ENCODE data around the gene IGFLR1.

The IGFLR1 gene

GRCh38 chr19:35710784-35711723 lies 31.2 kb downstream of the IGFLR1 start:
- H3K4me2 ChIP-seq = peak overlapping the region in 7 of 11 experiments; percentile 15 to 91 (median 63); a peak in 13 of 22 replicates
- peaks cover 26 to 59% (median 51%) of the 10 kb centered on the region in 10 experiments for H3K4me1 ChIP-seq

GRCh38 chr19:35708391-35708790 lies 33.9 kb downstream of the IGFLR1 start:
- no peaks in the 10 kb centered on the region for H3K9me3 ChIP-seq (replicated peaks in 1 of 11)
- no peak for TF ChIP-seq Cebpa-rat (IDR thresholded peaks at IDR 0.05)
- H3K4me1 ChIP-seq = peaks cover 13 to 32% (median 27%) of the 10 kb centered on the region in 10 experiments
- H3K4me3 ChIP-seq = no peak overlapping the region
- H3K36me3 ChIP-seq = no peaks in the 10 kb centered on the region
- H4K20me1 ChIP-seq = peaks cover 0 to 4% (median 0%) of the 10 kb centered on the region in 11 experiments; a peak in 2 of 22 replicates
- H3K9ac ChIP-seq = no peak overlapping the region
- H3K4me2 ChIP-seq = no peak overlapping the region
- peaks cover 0 to 1% (median 0%) of the 10 kb centered on the region in 11 experiments; a peak in 1 of 22 replicates for H3K27me3 ChIP-seq
- no peak overlapping the region for H3K27ac ChIP-seq

More at GRCh38 chr19:35710784-35711723, 31.2 kb downstream of the IGFLR1 start:
- no peak overlapping the region for H3K27ac ChIP-seq
- no peaks in the 10 kb centered on the region for H3K36me3 ChIP-seq
- no peak for TF ChIP-seq Cebpa-rat (IDR thresholded peaks at IDR 0.05)
- no peak overlapping the region for H3K4me3 ChIP-seq
- H3K27me3 ChIP-seq = no peaks in the 10 kb centered on the region
- H3K9ac ChIP-seq = peak overlapping the region in 1 of 11 experiments; percentile 7; a peak in 2 of 22 replicates
- no peaks in the 10 kb centered on the region for H3K9me3 ChIP-seq (replicated peaks in 1 of 11)
- peaks cover 0 to 23% (median 0%) of the 10 kb centered on the region in 11 experiments; a peak in 4 of 22 replicates for H4K20me1 ChIP-seq

GRCh38 chr19:35704218-35704617 lies 38.0 kb downstream of the IGFLR1 start, which contains the start of gene ZBTB32:
Gene ZBTB32, plus strand, starts transcription at chr19:35704558. Its CDS starts 10,069 bp downstream, at chr19:35714627.
- Histone ChIP-seq H3K4me1 (peaks cover 0 to 16% (median 7%) of the 10 kb centered on the region in 10 experiments; a peak in 7 of 20 replicates), H3K9ac (no peak within 1 kb of the TSS), H3K4me2 (peak within 1 kb of the TSS in 3 of 11 experiments; percentile 84 to 89 (median 85); a peak in 2 of 22 replicates), H3K27me3 (peaks cover 0 to 15% (median 9%) of the 10 kb centered on the region in 11 experiments; a peak in 13 of 22 replicates), H4K20me1 (peaks cover 0 to 3% (median 0%) of the 10 kb centered on the region in 11 experiments; a peak in 1 of 22 replicates), H3K4me3 (no peak within 1 kb of the TSS), H3K9me3 (replicated peaks in 1 of 11) (no peaks in the 10 kb centered on the region), H3K36me3 (no peaks in the 10 kb centered on the region), H3K27ac (no peak within 1 kb of the TSS)
- TF ChIP-seq Cebpa-rat (IDR thresholded peaks at IDR 0.05) = no peak

GRCh38 chr19:35703343-35703742 lies 38.9 kb downstream of the IGFLR1 start:
- H3K9ac ChIP-seq = peak overlapping the region in 2 of 11 experiments; percentile 45 to 55; a peak in 1 of 22 replicates
- H3K36me3 ChIP-seq = no peaks in the 10 kb centered on the region
- no peaks in the 10 kb centered on the region for H3K9me3 ChIP-seq (replicated peaks in 1 of 11)
- no peak for TF ChIP-seq Cebpa-rat (IDR thresholded peaks at IDR 0.05)
- peak overlapping the region; percentile 71 to 89 (median 84); a peak in 15 of 22 replicates for H3K4me2 ChIP-seq
- H3K27ac ChIP-seq = no peak overlapping the region
- peaks cover 0 to 3% (median 0%) of the 10 kb centered on the region in 11 experiments; a peak in 1 of 22 replicates for H4K20me1 ChIP-seq
- no peak overlapping the region for H3K4me3 ChIP-seq
- peaks cover 0 to 16% (median 7%) of the 10 kb centered on the region in 10 experiments; a peak in 7 of 20 replicates for H3K4me1 ChIP-seq
- H3K27me3 ChIP-seq = peaks cover 0 to 15% (median 9%) of the 10 kb centered on the region in 11 experiments; a peak in 13 of 22 replicates

DNA sequence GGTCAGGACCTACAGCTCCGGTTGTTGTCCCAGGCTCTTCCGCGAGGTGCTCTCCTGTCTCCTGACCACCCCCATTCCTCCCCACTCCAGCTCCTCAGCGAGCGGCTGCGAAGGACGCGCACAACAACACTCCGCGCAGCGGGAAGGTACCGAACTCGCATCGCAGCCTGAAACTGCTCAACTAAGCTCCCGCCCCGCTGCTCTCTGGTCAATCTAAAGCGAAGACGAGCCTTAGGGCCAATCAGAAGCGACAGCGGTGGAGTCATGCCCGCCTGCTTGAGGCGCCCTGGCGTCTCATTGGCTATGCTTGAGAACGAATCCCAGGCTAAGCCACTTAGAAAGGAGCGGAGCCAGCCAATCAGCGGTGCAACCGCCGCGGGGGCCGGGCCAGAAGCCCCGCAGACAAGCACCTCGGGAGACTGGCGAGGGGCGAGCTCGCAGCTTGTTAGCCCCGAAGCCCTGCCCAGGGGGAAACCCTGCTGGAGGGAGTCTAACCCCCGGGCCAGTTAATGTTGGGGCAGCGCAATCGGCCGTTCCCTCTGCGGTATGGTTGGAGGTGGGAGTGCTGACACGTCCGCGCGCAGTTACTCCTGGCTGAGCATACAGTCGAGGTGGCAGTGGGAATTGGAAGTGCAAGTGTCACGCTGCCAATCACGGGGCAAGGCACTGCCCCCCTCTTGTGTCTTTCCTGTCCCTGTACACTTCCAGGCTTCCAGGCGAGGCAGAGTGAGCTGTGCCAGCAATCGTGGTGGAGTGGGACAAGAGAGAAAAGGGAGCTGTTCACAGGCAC lies 39.8 kb downstream of the IGFLR1 start:
- Histone ChIP-seq H3K36me3 (no peaks in the 10 kb centered on the region), H3K4me2 (peak overlapping the region; percentile 71 to 89 (median 84)), H3K4me3 (peak overlapping the region; percentile 50 to 68 (median 56)), H3K9ac (peak overlapping the region in 10 of 11 experiments; percentile 8 to 58 (median 46); a peak in 14 of 22 replicates), H3K27me3 (peaks cover 0 to 15% (median 9%) of the 10 kb centered on the region in 11 experiments; a peak in 13 of 22 replicates), H3K27ac (no peak overlapping the region), H4K20me1 (peaks cover 0 to 3% (median 0%) of the 10 kb centered on the region in 11 experiments; a peak in 1 of 22 replicates), H3K4me1 (peaks cover 0 to 16% (median 7%) of the 10 kb centered on the region in 10 experiments; a peak in 7 of 20 replicates), H3K9me3 (replicated peaks in 1 of 11) (no peaks in the 10 kb centered on the region)
- no peak for TF ChIP-seq Cebpa-rat (IDR thresholded peaks at IDR 0.05)

DNA sequence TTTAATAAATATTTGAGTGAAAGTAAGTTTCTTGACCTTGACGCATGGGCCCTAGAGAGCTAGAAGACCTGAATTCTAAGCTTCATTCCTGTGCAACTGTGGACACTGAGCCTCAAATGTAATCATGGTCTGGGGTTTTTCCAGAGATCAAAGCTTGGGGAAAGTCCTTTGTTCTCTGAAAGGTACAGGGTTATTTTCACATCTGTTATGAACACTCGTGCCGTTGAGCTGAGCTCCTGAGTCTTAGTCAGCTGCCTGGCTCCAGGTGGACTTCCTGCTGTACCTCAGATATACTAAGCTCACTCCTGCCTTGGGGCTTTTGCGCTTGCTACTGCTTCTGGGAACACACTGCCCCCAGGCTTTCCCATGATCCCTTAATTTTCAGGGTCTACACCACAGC lies 45.4 kb downstream of the IGFLR1 start:
- H3K27me3 ChIP-seq = no peaks in the 10 kb centered on the region
- no peak overlapping the region for H3K4me2 ChIP-seq
- TF ChIP-seq Cebpa-rat (IDR thresholded peaks at IDR 0.05) = no peak
- H3K9me3 ChIP-seq (replicated peaks in 1 of 11) = 0 out of 22 replicates have a peak, but pooled peaks cover 0 to 4% (median 0%) of the 10 kb centered on the region in 11 experiments
- no peaks in the 10 kb centered on the region for H3K36me3 ChIP-seq
- H3K4me1 ChIP-seq = peaks cover 0 to 11% (median 6%) of the 10 kb centered on the region in 10 experiments; a peak in 12 of 20 replicates
- no peak overlapping the region for H3K4me3 ChIP-seq
- no peak overlapping the region for H3K27ac ChIP-seq
- H3K9ac ChIP-seq = no peak overlapping the region
- no peaks in the 10 kb centered on the region for H4K20me1 ChIP-seq

GRCh38 chr19:35695895-35696422 lies 46.3 kb downstream of the IGFLR1 start:
- no peaks in the 10 kb centered on the region for H4K20me1 ChIP-seq

More at GRCh38 chr19:35695895-35696422, 46.3 kb downstream of the IGFLR1 start:
- 0 out of 22 replicates have a peak, but pooled peaks cover 0 to 4% (median 0%) of the 10 kb centered on the region in 11 experiments for H3K9me3 ChIP-seq (replicated peaks in 1 of 11)
- no peak overlapping the region for H3K27ac ChIP-seq
- peaks cover 0 to 9% (median 6%) of the 10 kb centered on the region in 10 experiments; a peak in 11 of 20 replicates for H3K4me1 ChIP-seq
- no peak overlapping the region for H3K4me2 ChIP-seq
- no peaks in the 10 kb centered on the region for H3K27me3 ChIP-seq
- H3K36me3 ChIP-seq = no peaks in the 10 kb centered on the region
- no peak overlapping the region for H3K4me3 ChIP-seq
- no peak overlapping the region for H3K9ac ChIP-seq
- no peak for TF ChIP-seq Cebpa-rat (IDR thresholded peaks at IDR 0.05)
